C4-2B (cell line): ENCODE results near the gene LIG1.
"Not testable (repeated sequence)": the region's sequence is repeated elsewhere in the genome, so short reads cannot be mapped to it uniquely, and the experiment has no call there.

Experiments
- H3K27ac ChIP-seq: fragments of 450-650 bp; 2 replicates; pipeline ENCODE4 v1.5.1; 2017
- CTCF ChIP-seq: fragments of 450-650 bp; conservative IDR thresholded peaks from 2 replicates; pipeline ENCODE4 v1.5.1; 2017; ENCODE audit warnings: mild to moderate bottlenecking
- ZFX ChIP-seq: fragments of 450-650 bp; IDR thresholded peaks from 2 replicates; pipeline ENCODE4 v1.6.1; 2017

LIG1 gene

GRCh38 chr19:48094129-48094854 lies 75.9 kb downstream of the LIG1 start:
- TF ChIP-seq CTCF (no peak), ZFX (no peak)

GRCh38 chr19:48091111-48091718 lies 78.9 kb downstream of the LIG1 start:
- not testable (repeated sequence) for H3K27ac ChIP-seq

More at GRCh38 chr19:48094129-48094854, 75.9 kb downstream of the LIG1 start:
- H3K27ac ChIP-seq, result no peak overlapping the region

- TF ChIP-seq ZFX, result no peak
- TF ChIP-seq CTCF, result no peak
- H3K27ac ChIP-seq, result peak overlapping the region; percentile 50
Observed at GRCh38 chr19:48090281-48090802, 79.8 kb downstream of the LIG1 start.

GRCh38 chr19:48088991-48089390 lies 81.2 kb downstream of the LIG1 start:
- not testable (repeated sequence) for H3K27ac ChIP-seq

- no peak overlapping the region for H3K27ac ChIP-seq
- no peak for TF ChIP-seq ZFX
Observed at GRCh38 chr19:48085904-48086864, 84.0 kb downstream of the LIG1 start.

GRCh38 chr19:48085076-48085475 lies 85.1 kb downstream of the LIG1 start:
- H3K27ac ChIP-seq, result no peak overlapping the region
- TF ChIP-seq ZFX (no peak), CTCF (no peak)

GRCh38 chr19:48081106-48081505 lies 89.0 kb downstream of the LIG1 start:
- no peak overlapping the region for H3K27ac ChIP-seq
- TF ChIP-seq CTCF (no peak), ZFX (no peak)

- not testable (repeated sequence) for H3K27ac ChIP-seq
Observed at GRCh38 chr19:48070177-48070769, 99.9 kb downstream of the LIG1 start.

GRCh38 chr19:48069435-48069834 lies 100.7 kb downstream of the LIG1 start:
- TF ChIP-seq ZFX (no peak), CTCF (no peak)
- no peak overlapping the region for H3K27ac ChIP-seq
